ENCODE results near the gene FREM2. TPM values are rescaled to one million over a fixed set of nuclear protein-coding genes. Genes with fewer than 3 reads are reported as not detected.

Gene FREM2
- total and polyA plus RNA-seq, 4 donors: 1.6 to 58.3 (median 9.4) TPM

GRCh38 chr13:38866649-38867048, 179.8 kb downstream of the FREM2 start:
- H3K9me3 ChIP-seq (ENCODE audit: control insufficient read depth in 4 of 4, insufficient read depth in 3 of 4, low read length in 3 of 4): no peaks in the 10 kb centered on the region
- H3K4me1 ChIP-seq (ENCODE audit: control insufficient read depth in 5 of 5, insufficient read depth in 5 of 5, low read length in 5 of 5): no peaks in the 10 kb centered on the region
- WGBS, 2 donors: 77 to 85% methylated on average over 1 of the region's 1 CpG
- ATAC-seq (ENCODE audit: insufficient read depth, low FRiP score) (no peak), DNase-seq (no peak)
- no peak overlapping the region for H3K27ac ChIP-seq (ENCODE audit: low read depth in 1 of 2, low read length in 1 of 2)
- H3K27me3 ChIP-seq (ENCODE audit: control insufficient read depth in 3 of 3, insufficient read depth in 3 of 3, low read length in 2 of 3): no peaks in the 10 kb centered on the region
- H3K4me3 ChIP-seq: no peak overlapping the region
- H3K9ac ChIP-seq (ENCODE audit: insufficient read depth in 1 of 2, low read length in 2 of 2): no peak overlapping the region
- H3K36me3 ChIP-seq (ENCODE audit: control insufficient read depth in 4 of 4, insufficient read depth in 4 of 4, low read length in 4 of 4): no peaks in the 10 kb centered on the region
- TF ChIP-seq CTCF (IDR thresholded peaks at IDR 0.05; ENCODE audit: control extremely low read depth, extremely low read depth): no peak

- H3K27me3 ChIP-seq (ENCODE audit: control insufficient read depth in 3 of 3, insufficient read depth in 3 of 3, low read length in 2 of 3): no peaks in the 10 kb centered on the region
- no peak overlapping the region for H3K4me3 ChIP-seq
- no peak overlapping the region for H3K27ac ChIP-seq (ENCODE audit: low read depth in 1 of 2, low read length in 1 of 2)
- no peak overlapping the region for H3K9ac ChIP-seq (ENCODE audit: insufficient read depth in 1 of 2, low read length in 2 of 2)
- H3K9me3 ChIP-seq (ENCODE audit: control insufficient read depth in 4 of 4, insufficient read depth in 3 of 4, low read length in 3 of 4): no peaks in the 10 kb centered on the region
- no peaks in the 10 kb centered on the region for H3K4me1 ChIP-seq (ENCODE audit: control insufficient read depth in 5 of 5, insufficient read depth in 5 of 5, low read length in 5 of 5)
- no peaks in the 10 kb centered on the region for H3K36me3 ChIP-seq (ENCODE audit: control insufficient read depth in 4 of 4, insufficient read depth in 4 of 4, low read length in 4 of 4)
- no peak for DNase-seq
- no peak for TF ChIP-seq CTCF (IDR thresholded peaks at IDR 0.05; ENCODE audit: control extremely low read depth, extremely low read depth)
- 69 to 79% methylated on average over 3 of the region's 3 CpGs for WGBS, 2 donors
- ATAC-seq (ENCODE audit: insufficient read depth, low FRiP score): no peak
Observed at GRCh38 chr13:38868399-38868798, 181.5 kb downstream of the FREM2 start.

- DNase-seq: no peak
- Histone ChIP-seq H3K27me3 (ENCODE audit: control insufficient read depth in 3 of 3, insufficient read depth in 3 of 3, low read length in 2 of 3) (no peaks in the 10 kb centered on the region), H3K9ac (ENCODE audit: insufficient read depth in 1 of 2, low read length in 2 of 2) (no peak overlapping the region), H3K36me3 (ENCODE audit: control insufficient read depth in 4 of 4, insufficient read depth in 4 of 4, low read length in 4 of 4) (no peaks in the 10 kb centered on the region), H3K4me1 (ENCODE audit: control insufficient read depth in 5 of 5, insufficient read depth in 5 of 5, low read length in 5 of 5) (no peaks in the 10 kb centered on the region), H3K9me3 (ENCODE audit: control insufficient read depth in 4 of 4, insufficient read depth in 3 of 4, low read length in 3 of 4) (no peaks in the 10 kb centered on the region), H3K4me3 (no peak overlapping the region), H3K27ac (ENCODE audit: low read depth in 1 of 2, low read length in 1 of 2) (no peak overlapping the region)
- TF ChIP-seq CTCF (IDR thresholded peaks at IDR 0.05; ENCODE audit: control extremely low read depth, extremely low read depth): no peak
- 74 to 79% methylated on average over 2 of the region's 2 CpGs for WGBS, 2 donors
- no peak for ATAC-seq (ENCODE audit: insufficient read depth, low FRiP score)
Observed at GRCh38 chr13:38868870-38869269, 182.0 kb downstream of the FREM2 start.

GRCh38 chr13:38871275-38871674, 184.4 kb downstream of the FREM2 start:
- Histone ChIP-seq H3K9me3 (ENCODE audit: control insufficient read depth in 4 of 4, insufficient read depth in 3 of 4, low read length in 3 of 4) (no peaks in the 10 kb centered on the region), H3K36me3 (ENCODE audit: control insufficient read depth in 4 of 4, insufficient read depth in 4 of 4, low read length in 4 of 4) (no peaks in the 10 kb centered on the region), H3K27ac (ENCODE audit: low read depth in 1 of 2, low read length in 1 of 2) (no peak overlapping the region), H3K4me3 (no peak overlapping the region), H3K9ac (ENCODE audit: insufficient read depth in 1 of 2, low read length in 2 of 2) (no peak overlapping the region), H3K4me1 (ENCODE audit: control insufficient read depth in 5 of 5, insufficient read depth in 5 of 5, low read length in 5 of 5) (no peaks in the 10 kb centered on the region), H3K27me3 (ENCODE audit: control insufficient read depth in 3 of 3, insufficient read depth in 3 of 3, low read length in 2 of 3) (no peaks in the 10 kb centered on the region)
- TF ChIP-seq CTCF (IDR thresholded peaks at IDR 0.05; ENCODE audit: control extremely low read depth, extremely low read depth): no peak
- DNase-seq (no peak), ATAC-seq (ENCODE audit: insufficient read depth, low FRiP score) (no peak)
- 39 to 74% methylated on average over 2 of the region's 2 CpGs for WGBS, 2 donors
